SU-DHL-6 (cell line): ENCODE results near the gene DPYSL4.

ENCODE experiments used
- EZH2phosphoT487 ChIP-seq: fragments of 200-600 bp; sonication (generic), shearing (Covaris generic); conservative IDR thresholded peaks from 2 replicates; pipeline ENCODE4 v1.6.1; 2018; ENCODE audit warnings: mild to moderate bottlenecking, antibody characterized with exemption, low read length, moderate library complexity, mixed read lengths
- TF ChIP-seq, protein P1 (sequence below): fragments of 200-600 bp; sonication (generic); IDR thresholded peaks from one replicate; pipeline ENCODE4 v1.5.1; 2017; ENCODE audit warnings: antibody characterized with exemption, mild to moderate bottlenecking, low read length, moderate library complexity; ENCODE audit not compliant: insufficient read depth, poor library complexity, severe bottlenecking

DNA sequence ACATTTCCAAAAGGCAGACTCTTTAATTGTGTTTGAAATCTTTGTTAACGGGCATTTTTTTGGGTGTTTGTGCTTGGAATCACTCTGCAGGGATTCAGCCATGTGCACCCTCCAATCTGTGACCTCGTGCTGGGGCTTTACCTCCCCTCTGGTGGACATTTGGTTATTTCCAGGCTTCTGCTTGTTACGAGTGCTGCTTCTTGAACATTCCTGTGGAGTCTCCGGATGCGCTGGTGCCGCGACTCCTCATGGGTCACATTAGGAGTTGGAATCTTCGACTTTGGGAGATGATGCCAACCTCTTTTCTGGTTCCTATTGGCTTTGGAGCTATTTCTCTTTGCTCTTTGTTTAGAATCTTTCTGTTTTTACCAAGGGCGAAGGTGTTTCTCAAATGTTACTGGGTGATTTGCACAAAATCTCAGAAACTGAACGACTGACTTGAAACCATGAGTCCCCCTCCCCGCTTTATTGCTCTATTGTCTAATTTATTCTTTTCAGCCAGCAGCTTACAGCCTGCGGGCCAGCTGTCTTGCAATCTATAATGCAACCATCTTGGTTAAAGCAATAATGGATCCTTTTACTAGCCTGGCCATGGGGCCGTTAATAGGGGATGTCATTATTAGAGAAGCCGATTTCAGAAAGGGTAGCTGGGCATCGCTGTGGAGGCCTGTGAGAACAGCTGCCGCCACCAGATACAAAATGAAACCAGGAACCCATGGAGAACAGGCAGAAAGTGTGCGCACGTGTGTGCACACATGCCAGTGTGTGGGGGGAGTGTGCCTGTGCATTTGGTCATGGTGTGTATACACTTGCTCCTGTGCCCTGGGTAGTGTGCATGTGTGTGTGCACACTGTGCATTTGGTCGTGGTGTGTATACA is 9.9 kb upstream of the DPYSL4 start:
- TF ChIP-seq, protein P1, sequence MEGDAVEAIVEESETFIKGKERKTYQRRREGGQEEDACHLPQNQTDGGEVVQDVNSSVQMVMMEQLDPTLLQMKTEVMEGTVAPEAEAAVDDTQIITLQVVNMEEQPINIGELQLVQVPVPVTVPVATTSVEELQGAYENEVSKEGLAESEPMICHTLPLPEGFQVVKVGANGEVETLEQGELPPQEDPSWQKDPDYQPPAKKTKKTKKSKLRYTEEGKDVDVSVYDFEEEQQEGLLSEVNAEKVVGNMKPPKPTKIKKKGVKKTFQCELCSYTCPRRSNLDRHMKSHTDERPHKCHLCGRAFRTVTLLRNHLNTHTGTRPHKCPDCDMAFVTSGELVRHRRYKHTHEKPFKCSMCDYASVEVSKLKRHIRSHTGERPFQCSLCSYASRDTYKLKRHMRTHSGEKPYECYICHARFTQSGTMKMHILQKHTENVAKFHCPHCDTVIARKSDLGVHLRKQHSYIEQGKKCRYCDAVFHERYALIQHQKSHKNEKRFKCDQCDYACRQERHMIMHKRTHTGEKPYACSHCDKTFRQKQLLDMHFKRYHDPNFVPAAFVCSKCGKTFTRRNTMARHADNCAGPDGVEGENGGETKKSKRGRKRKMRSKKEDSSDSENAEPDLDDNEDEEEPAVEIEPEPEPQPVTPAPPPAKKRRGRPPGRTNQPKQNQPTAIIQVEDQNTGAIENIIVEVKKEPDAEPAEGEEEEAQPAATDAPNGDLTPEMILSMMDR, result no peak
- TF ChIP-seq EZH2phosphoT487, result no peak
